ENCODE data around the gene STAT5A. TPM values are rescaled to one million over a fixed set of nuclear protein-coding genes. Genes with fewer than 3 reads are reported as not detected.
"Not testable (repeated sequence)": the region's sequence is repeated elsewhere in the genome, so short reads cannot be mapped to it uniquely, and the experiment has no call there.

Gene STAT5A
- total RNA-seq, 2 donors from 2014 or later: 38.1 to 40.6 TPM

GRCh38 chr17:42303694-42304093 is 15.4 kb downstream of the STAT5A start:
- ATAC-seq (no peak), DNase-seq (no peak)
- intact Hi-C loops (cut with DNase I): no loop called here

- intact Hi-C loops (cut with DNase I): no loop called here
- DNase-seq (no peak), ATAC-seq (no peak)
These were observed 16.1 kb downstream of the STAT5A start for GRCh38 chr17:42304187-42305030.

GRCh38 chr17:42305031-42305330 is 16.7 kb downstream of the STAT5A start:
- DNase-seq; ATAC-seq; intact Hi-C loops (cut with DNase I): not testable (repeated sequence)

- DNase-seq (no peak), ATAC-seq (no peak)
- intact Hi-C loops (cut with DNase I): no loop called here
These were observed 17.5 kb downstream of the STAT5A start for GRCh38 chr17:42305543-42306384.

- no peak for DNase-seq
- intact Hi-C loops (cut with DNase I): no loop called here
- ATAC-seq: no peak
These were observed 18.0 kb downstream of the STAT5A start for GRCh38 chr17:42306385-42306667.

- DNase-seq (no peak), ATAC-seq (no peak)
- intact Hi-C loops (cut with DNase I): no loop called here
These were observed 19.1 kb downstream of the STAT5A start for GRCh38 chr17:42307362-42307927.

- ATAC-seq: no peak
- DNase-seq: no peak
- intact Hi-C loops (cut with DNase I): no loop called here
These were observed 20.1 kb downstream of the STAT5A start for GRCh38 chr17:42308446-42308845.

- DNase-seq: no peak
- no peak for ATAC-seq
- intact Hi-C loops (cut with DNase I): no loop called here
These were observed 20.8 kb downstream of the STAT5A start for GRCh38 chr17:42309142-42309541.

- intact Hi-C loops (cut with DNase I): loop anchor here in 1 of 2 donors (10.0 kb wide), 1 partner anchor 205 kb away; no protein-coding TSS in a partner anchor
- no peak for ATAC-seq
- peak; percentile 3 for DNase-seq
These were observed 21.9 kb downstream of the STAT5A start for GRCh38 chr17:42309986-42310786.

- no peak for ATAC-seq
- DNase-seq: no peak
- intact Hi-C loops (cut with DNase I): loop anchor here in 1 of 2 donors (10.0 kb wide), 1 partner anchor 204 kb away; no protein-coding TSS in a partner anchor
These were observed 22.5 kb downstream of the STAT5A start for GRCh38 chr17:42310787-42311215.

GRCh38 chr17:42311240-42312034 is 23.1 kb downstream of the STAT5A start:
- ATAC-seq (peak; percentile 88 to 90), DNase-seq (peak; percentile 90)
- intact Hi-C loops (cut with DNase I): loop anchor here in 1 of 2 donors (10.0 kb wide), 1 partner anchor 203 kb away; no protein-coding TSS in a partner anchor

GRCh38 chr17:42312035-42312284 is 23.7 kb downstream of the STAT5A start:
- no peak for ATAC-seq
- intact Hi-C loops (cut with DNase I): loop anchor here in 1 of 2 donors (10.0 kb wide), 1 partner anchor 203 kb away; no protein-coding TSS in a partner anchor
- DNase-seq: no peak

- ATAC-seq: peak; percentile 81 to 86
- DNase-seq: peak; percentile 92
- intact Hi-C loops (cut with DNase I): loop anchor here in 1 of 2 donors (10.0 kb wide), 1 partner anchor 202 kb away; no protein-coding TSS in a partner anchor
These were observed 24.2 kb downstream of the STAT5A start for GRCh38 chr17:42312285-42313130.

GRCh38 chr17:42313389-42313772 is 25.1 kb downstream of the STAT5A start:
- DNase-seq: no peak
- no peak for ATAC-seq
- intact Hi-C loops (cut with DNase I): loop anchor here in 1 of 2 donors (10.0 kb wide), 1 partner anchor 201 kb away; no protein-coding TSS in a partner anchor

GRCh38 chr17:42313773-42314566 is 25.7 kb downstream of the STAT5A start:
- intact Hi-C loops (cut with DNase I): loop anchor here in 1 of 2 donors (10.0 kb wide), 1 partner anchor 201 kb away; no protein-coding TSS in a partner anchor
- no peak for ATAC-seq
- no peak for DNase-seq

- ATAC-seq: no peak
- no peak for DNase-seq
- intact Hi-C loops (cut with DNase I): loop anchor here in 1 of 2 donors (10.0 kb wide), 1 partner anchor 199 kb away; no protein-coding TSS in a partner anchor
These were observed 27.3 kb downstream of the STAT5A start for GRCh38 chr17:42315402-42316156.
